Testis (tissue), 2 donors: ENCODE measurements around the gene NDFIP1.

Experiments used
- CTCF ChIP-seq, 3 experiments: fragments of 450-650 bp in 2 of 3; fragments of 200-600 bp in 1 of 3; sonication (generic) in 1 of 3; IDR thresholded peaks; one replicate each; pipeline ENCODE4 v1.5.1; 2016 to 2019; ENCODE audit warnings: antibody characterized with exemption in 3 of 3, mild to moderate bottlenecking in 2 of 3, moderate library complexity in 1 of 3
- POLR2A ChIP-seq: fragments of 450-650 bp; IDR thresholded peaks from one replicate; pipeline ENCODE4 v1.6.1; 2017; ENCODE audit warnings: antibody characterized with exemption, mild to moderate bottlenecking, moderate library complexity

GRCh38 chr5:142200387-142200786, 91.8 kb downstream of the NDFIP1 start:
- TF ChIP-seq CTCF (IDR thresholded peaks at IDR 0.05) (no peak), POLR2A (no peak)
